Mucosa of gallbladder (tissue), 1 donor: ENCODE results near the gene SP140L. TPM values are rescaled to one million over a fixed set of nuclear protein-coding genes. Genes with fewer than 3 reads are reported as not detected.
"Not testable (repeated sequence)": the region's sequence is repeated elsewhere in the genome, so short reads cannot be mapped to it uniquely, and the experiment has no call there.

Experiments used
- DNase-seq: peaks from one replicate; pipeline ENCODE4 v3.0.0-alpha.2; 2020; ENCODE audit warnings: low spot score
- total RNA-seq: library from RNA; stranded (reverse); gene quantifications from one replicate; pipeline ENCODE4 v1.2.1, GENCODE V29; 2021
- donor health status: DM: no; HTN: no; CAD: no.

SP140L gene
- total RNA-seq, 1 donor from 2014 or later = 19.5 TPM

GRCh38 chr2:230418341-230419016 is 91.5 kb downstream of the SP140L start:
- DNase-seq = no peak

GRCh38 chr2:230419181-230419580 is 92.2 kb downstream of the SP140L start:
- no peak for DNase-seq

GRCh38 chr2:230422149-230422548 is 95.2 kb downstream of the SP140L start:
- DNase-seq = no peak

GRCh38 chr2:230423851-230424458 is 97.0 kb downstream of the SP140L start:
- peak; percentile 72 for DNase-seq

- no peak for DNase-seq
Measured at GRCh38 chr2:230425377-230425776, 98.4 kb downstream of the SP140L start.

- DNase-seq = no peak
Measured at GRCh38 chr2:230429513-230429912, 102.5 kb downstream of the SP140L start.

- no peak for DNase-seq
Measured at GRCh38 chr2:230430957-230431910, 104.2 kb downstream of the SP140L start.

- DNase-seq = no peak
Measured at GRCh38 chr2:230434677-230435324, 107.8 kb downstream of the SP140L start.

- no peak for DNase-seq
Measured at GRCh38 chr2:230435431-230435830, 108.4 kb downstream of the SP140L start.

GRCh38 chr2:230439121-230439520 is 112.1 kb downstream of the SP140L start:
- not testable (repeated sequence) for DNase-seq

- no peak for DNase-seq
Measured at GRCh38 chr2:230439590-230439989, 112.6 kb downstream of the SP140L start.

- DNase-seq = peak; percentile 44
Measured at GRCh38 chr2:230441227-230441897, 114.4 kb downstream of the SP140L start.

GRCh38 chr2:230443541-230443940 is 116.5 kb downstream of the SP140L start:
- no peak for DNase-seq

GRCh38 chr2:230444832-230445231 is 117.8 kb downstream of the SP140L start:
- DNase-seq = no peak

- no peak for DNase-seq
Measured at GRCh38 chr2:230447036-230447435, 120.0 kb downstream of the SP140L start.

GRCh38 chr2:230447455-230448451 is 120.8 kb downstream of the SP140L start:
- DNase-seq = no peak

GRCh38 chr2:230449901-230450467 is 123.0 kb downstream of the SP140L start:
- no peak for DNase-seq

GRCh38 chr2:230453006-230453405 is 126.0 kb downstream of the SP140L start:
- DNase-seq = no peak
